Fibroblast of villous mesenchyme (primary cell): ENCODE data around the gene DCN. TPM values are rescaled to one million over a fixed set of nuclear protein-coding genes. Genes with fewer than 3 reads are reported as not detected.
A peak's percentile ranks its signal among the peaks of the same experiment; 100 is the strongest.

Experiments
- DNase-seq: peaks from one replicate; pipeline ENCODE4 v3.0.0-alpha.2; 2010; ENCODE audit warnings: low read depth
- H3K4me3 ChIP-seq: 2 replicates; pipeline ENCODE4 v1.5.1; 2011; ENCODE audit warnings: low read depth, mild to moderate bottlenecking, low read length
- CTCF ChIP-seq: IDR thresholded peaks from 2 replicates; pipeline ENCODE4 v1.5.1; 2012; ENCODE audit warnings: low read depth, mild to moderate bottlenecking, low read length; ENCODE audit not compliant: insufficient read depth
- total RNA-seq: library from RNA; depleted of rRNA; stranded (reverse); fragments of >200 nt; gene quantifications from 2 replicates; pipeline ENCODE4 v1.2.3, GENCODE V29; 2012

DCN gene
- total RNA-seq, 1 donor, result 125 TPM

- peak; percentile 91 for DNase-seq
- no peak for TF ChIP-seq CTCF
- H3K4me3 ChIP-seq, result no peak overlapping the region
These were observed 48.7 kb downstream of the DCN start for GRCh38 chr12:91133871-91134270.

- no peak for TF ChIP-seq CTCF
- H3K4me3 ChIP-seq, result no peak overlapping the region
- DNase-seq, result no peak
These were observed 52.8 kb downstream of the DCN start for GRCh38 chr12:91129662-91130362.

- TF ChIP-seq CTCF, result no peak
- no peak for DNase-seq
- no peak overlapping the region for H3K4me3 ChIP-seq
These were observed 54.9 kb downstream of the DCN start for GRCh38 chr12:91127751-91128150.

- no peak overlapping the region for H3K4me3 ChIP-seq
- no peak for DNase-seq
- no peak for TF ChIP-seq CTCF
These were observed 55.3 kb downstream of the DCN start for GRCh38 chr12:91127306-91127705.

- TF ChIP-seq CTCF, result no peak
- H3K4me3 ChIP-seq, result no peak overlapping the region
- DNase-seq, result no peak
These were observed 56.1 kb downstream of the DCN start for GRCh38 chr12:91126516-91126915.

GRCh38 chr12:91123236-91123916, 59.2 kb downstream of the DCN start:
- no peak overlapping the region for H3K4me3 ChIP-seq
- TF ChIP-seq CTCF, result no peak
- no peak for DNase-seq

- DNase-seq, result no peak
- no peak for TF ChIP-seq CTCF
- no peak overlapping the region for H3K4me3 ChIP-seq
These were observed 61.8 kb downstream of the DCN start for GRCh38 chr12:91120781-91121180.
